H1 (cell line): ENCODE measurements around the gene AUH. TPM values are rescaled to one million over a fixed set of nuclear protein-coding genes. Genes with fewer than 3 reads are reported as not detected.

Experiments
- RBBP5 ChIP-seq: IDR thresholded peaks from 2 replicates; pipeline ENCODE4 v1.7.1; 2012; ENCODE audit warnings: low read depth, mild to moderate bottlenecking, inconsistent platforms, low read length, moderate library complexity, borderline replicate concordance
- polyA plus RNA-seq, 7 experiments: library from polyadenylated mRNA; depleted of rRNA in 3 of 7; stranded (reverse) in 5 of 7; unstranded in 2 of 7; fragments of >200 nt in 5 of 7; fragments of 200-250 nt in 2 of 7; gene quantifications; 1 replicate in 5 of 7; 2 replicates in 1 of 7; 4 replicates in 1 of 7; pipeline versions ENCODE4 v1.2.1 to v1.2.3, GENCODE V29; 2011 to 2013; ENCODE audit warnings: missing spikeins in 2 of 7, mixed read lengths in 2 of 7
- total RNA-seq: library from RNA; stranded (reverse); fragmentation: NEBNext Ultra II Directional; extraction: Animal tissue kit (Norgen Biotek cat#: 25700); gene quantifications from 2 replicates; pipeline ENCODE4 v1.2.1, GENCODE V29; 2021

AUH gene
- total and polyA plus RNA-seq, 2 of the 8 experiments (the other 6 are each of a cell fraction or from before 2014, with no cell fraction given): 5.8 to 21.9 TPM

GRCh38 chr9:91261417-91261816 lies 100.3 kb downstream of the AUH start (continued):
- no peak for TF ChIP-seq RBBP5
- TF ChIP-seq, all 59 proteins: peak for 0
